ENCODE measurements around the gene LSM3. TPM values are rescaled to one million over a fixed set of nuclear protein-coding genes. Genes with fewer than 3 reads are reported as not detected.

The LSM3 gene
- 1 to 10 TPM; 7.2 to 8.2 TPM for total RNA-seq
- polyA plus RNA-seq, result 10 to 100 TPM; 22.1 to 30.7 TPM

GRCh38 chr3:14178247-14179113 lies at the start of gene LSM3, which contains the start of gene XPC:
Gene LSM3, plus strand, starts transcription at chr3:14178817. Its CDS starts 44 bp downstream, at chr3:14178861.
Gene XPC, minus strand, starts transcription at chr3:14178601. Its CDS starts 33 bp downstream, at chr3:14178568.
- CTCF ChIA-PET (ENCODE audit: partially characterized antibody), result interaction anchor here (0.8 to 3.3 kb wide), 10 partner anchors 26 to 527 kb away, joined by 3 to 21 read pairs (median 4); partner anchors contain the start of genes CHCHD4, TMEM43 and WNT7A
- POLR2A ChIA-PET (ENCODE audit: partially characterized antibody), result interaction anchor here (0.7 to 9.8 kb wide), 32 partner anchors 10 to 1516 kb away, joined by 3 to 270 read pairs (median 6); partner anchors contain the start of genes CCDC174, CHCHD4, HDAC11 and MRPS25
- H3K36me3 ChIP-seq (ENCODE audit: insufficient read depth, low read length), result peaks cover 19% of the 10 kb centered on the region
- peaks cover 57% of the 10 kb centered on the region for H3K4me1 ChIP-seq (ENCODE audit: insufficient read depth, low read length)
- peak within 1 kb of the TSS; percentile 93 to 100 (median 99) for H3K27ac Mint-ChIP-seq
- H3K9me3 ChIP-seq (ENCODE audit: control insufficient read depth in 1 of 2, low read length in 2 of 2), result no peaks in the 10 kb centered on the region
- H3K27me3 ChIP-seq (ENCODE audit: insufficient read depth, low read length), result no peaks in the 10 kb centered on the region
- H3K4me1 Mint-ChIP-seq, result peaks cover 55 to 81% (median 63%) of the 10 kb centered on the region in 4 donors
- H3K27me3 Mint-ChIP-seq, result no peaks in the 10 kb centered on the region
- H3K9me3 Mint-ChIP-seq, result peaks cover 0 to 6% (median 0%) of the 10 kb centered on the region in 8 donors
- intact Hi-C loops (cut with micrococcal nuclease), result loop anchor here (1.0 to 5.0 kb wide), 11 partner anchors 18 to 1338 kb away; partner anchors contain the start of genes CCDC174, CHCHD4, HDAC11 and MRPS25
- peak; percentile 97 to 100 (median 99) for DNase-seq
- peak within 1 kb of the TSS; percentile 78 to 81 for H3K4me3 ChIP-seq (ENCODE audit: low read length in 2 of 2)
- peaks cover 16 to 42% of the 10 kb centered on the region in 2 donors for H3K36me3 Mint-ChIP-seq
- peak within 1 kb of the TSS; percentile 97 for H3K27ac ChIP-seq (ENCODE audit: low read depth, low read length)
- peak within 1 kb of the TSS; percentile 92 to 99 (median 97) for H3K4me3 Mint-ChIP-seq

- H3K4me3 ChIP-seq (ENCODE audit: low read length in 2 of 2), result no peak overlapping the region
- H3K36me3 Mint-ChIP-seq, result peaks cover 39 to 72% of the 10 kb centered on the region in 2 donors
- H3K4me1 Mint-ChIP-seq, result peaks cover 28 to 48% (median 33%) of the 10 kb centered on the region in 4 donors
- H3K9me3 Mint-ChIP-seq, result no peaks in the 10 kb centered on the region
- no peak overlapping the region for H3K27ac ChIP-seq (ENCODE audit: low read depth, low read length)
- H3K4me3 Mint-ChIP-seq, result no peak overlapping the region
- no peaks in the 10 kb centered on the region for H3K9me3 ChIP-seq (ENCODE audit: control insufficient read depth in 1 of 2, low read length in 2 of 2)
- POLR2A ChIA-PET (ENCODE audit: partially characterized antibody), result interaction anchor here (11.8 to 14.1 kb wide), 2 partner anchors 17 to 46 kb away, joined by 270 to 342 read pairs; partner anchors contain the start of genes LSM3 and XPC
- peaks cover 67% of the 10 kb centered on the region for H3K36me3 ChIP-seq (ENCODE audit: insufficient read depth, low read length)
- intact Hi-C loops (cut with micrococcal nuclease), result loop anchor here (10.0 kb wide), 1 partner anchor 474 kb away; no protein-coding TSS in a partner anchor
- CTCF ChIA-PET (ENCODE audit: partially characterized antibody), result no interaction called here
- H3K4me1 ChIP-seq (ENCODE audit: insufficient read depth, low read length), result peaks cover 26% of the 10 kb centered on the region
- H3K27ac Mint-ChIP-seq, result peak overlapping the region in 1 of 7 donors; percentile 24
- no peak for DNase-seq
- no peaks in the 10 kb centered on the region for H3K27me3 Mint-ChIP-seq
- no peaks in the 10 kb centered on the region for H3K27me3 ChIP-seq (ENCODE audit: insufficient read depth, low read length)
Observed at GRCh38 chr3:14129296-14129695, 49.3 kb upstream of the LSM3 start.

DNA sequence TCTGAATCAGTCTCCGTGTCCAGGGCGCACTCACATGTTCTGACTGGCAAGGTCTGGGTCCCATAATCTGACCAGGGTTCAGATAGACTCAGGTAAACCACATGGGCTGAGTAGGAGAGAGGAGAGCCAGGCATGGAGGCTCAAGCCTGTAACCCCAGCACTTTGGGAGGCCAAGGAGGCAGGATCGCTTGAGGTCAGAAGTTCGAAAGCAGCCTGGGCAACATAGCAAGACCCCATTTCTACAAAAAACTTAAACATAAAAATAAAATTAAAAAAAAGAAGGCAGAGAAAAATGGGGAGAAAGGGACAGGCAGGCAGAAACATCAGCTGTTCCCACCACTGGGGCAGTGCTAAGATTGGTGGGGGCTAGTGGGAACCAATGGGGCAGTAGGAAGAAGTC lies 48.4 kb upstream of the LSM3 start:
- Mint-ChIP-seq H3K27me3 (no peaks in the 10 kb centered on the region), H3K9me3 (no peaks in the 10 kb centered on the region), H3K4me1 (peaks cover 28 to 43% (median 33%) of the 10 kb centered on the region in 4 donors), H3K4me3 (peak overlapping the region in 1 of 8 donors; percentile 75), H3K27ac (no peak overlapping the region), H3K36me3 (peaks cover 42 to 74% of the 10 kb centered on the region in 2 donors)
- Histone ChIP-seq H3K27me3 (ENCODE audit: insufficient read depth, low read length) (no peaks in the 10 kb centered on the region), H3K9me3 (ENCODE audit: control insufficient read depth in 1 of 2, low read length in 2 of 2) (no peaks in the 10 kb centered on the region), H3K4me3 (ENCODE audit: low read length in 2 of 2) (no peak overlapping the region), H3K27ac (ENCODE audit: low read depth, low read length) (no peak overlapping the region), H3K36me3 (ENCODE audit: insufficient read depth, low read length) (peaks cover 76% of the 10 kb centered on the region), H3K4me1 (ENCODE audit: insufficient read depth, low read length) (peaks cover 26% of the 10 kb centered on the region)
- CTCF ChIA-PET (ENCODE audit: partially characterized antibody), result no interaction called here
- DNase-seq, result no peak
- POLR2A ChIA-PET (ENCODE audit: partially characterized antibody), result interaction anchor here (14.1 kb wide), 1 partner anchor 16 kb away, joined by 342 read pairs; no protein-coding TSS in a partner anchor
- intact Hi-C loops (cut with micrococcal nuclease), result no loop called here

DNA sequence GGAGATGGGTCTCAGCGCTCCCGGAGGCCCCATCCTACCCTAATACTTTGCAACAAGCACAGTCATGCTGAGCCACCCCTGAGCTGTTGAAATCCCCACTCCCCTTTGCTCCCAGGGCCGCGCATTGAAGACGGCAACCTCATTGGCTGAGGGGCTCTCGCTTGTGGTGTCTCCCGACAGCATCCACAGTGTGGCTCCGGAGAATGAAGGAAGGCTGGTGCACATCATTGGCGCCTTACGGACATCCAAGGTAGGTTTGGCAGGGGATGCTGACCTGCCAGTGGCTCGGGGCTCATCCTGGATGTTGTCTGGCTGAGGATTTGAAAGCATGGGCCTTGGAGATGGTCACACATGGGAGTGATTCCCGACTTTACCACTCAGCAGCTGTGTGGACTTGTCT lies 47.9 kb upstream of the LSM3 start:
- Histone ChIP-seq H3K27ac (ENCODE audit: low read depth, low read length) (no peak overlapping the region), H3K4me1 (ENCODE audit: insufficient read depth, low read length) (peaks cover 24% of the 10 kb centered on the region), H3K9me3 (ENCODE audit: control insufficient read depth in 1 of 2, low read length in 2 of 2) (no peaks in the 10 kb centered on the region), H3K36me3 (ENCODE audit: insufficient read depth, low read length) (peaks cover 81% of the 10 kb centered on the region), H3K27me3 (ENCODE audit: insufficient read depth, low read length) (no peaks in the 10 kb centered on the region), H3K4me3 (ENCODE audit: low read length in 2 of 2) (no peak overlapping the region)
- Mint-ChIP-seq H3K4me3 (no peak overlapping the region), H3K27ac (no peak overlapping the region), H3K4me1 (peaks cover 28 to 42% (median 31%) of the 10 kb centered on the region in 4 donors), H3K36me3 (peaks cover 45 to 76% of the 10 kb centered on the region in 2 donors), H3K27me3 (no peaks in the 10 kb centered on the region), H3K9me3 (no peaks in the 10 kb centered on the region)
- POLR2A ChIA-PET (ENCODE audit: partially characterized antibody), result interaction anchor here (4.2 to 14.1 kb wide), 2 partner anchors 15 to 48 kb away, joined by 17 to 342 read pairs; partner anchors contain the start of genes LSM3 and XPC
- CTCF ChIA-PET (ENCODE audit: partially characterized antibody), result interaction anchor here (2.2 kb wide), 1 partner anchor 13 kb away, joined by 8 read pairs; no protein-coding TSS in a partner anchor
- DNase-seq, result no peak
- intact Hi-C loops (cut with micrococcal nuclease), result no loop called here

DNA sequence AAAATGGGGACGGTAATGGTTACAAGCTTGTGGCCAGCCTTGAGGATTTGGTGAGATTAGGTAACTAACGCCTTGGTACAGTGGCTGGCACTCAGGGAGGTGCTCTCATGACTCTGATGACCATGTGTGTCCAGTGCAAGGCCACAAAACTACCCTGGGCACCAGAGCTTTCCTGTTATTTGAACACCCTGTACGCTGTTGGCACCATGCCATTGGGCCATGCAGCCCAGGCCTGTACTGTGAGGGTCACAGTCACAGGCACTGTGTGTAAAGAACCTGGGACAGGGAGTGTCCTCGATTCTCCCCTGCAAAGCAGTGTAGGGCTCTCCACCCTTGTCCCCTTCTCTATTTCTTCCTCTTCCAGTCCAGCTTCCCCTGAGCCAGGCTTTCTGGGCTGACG lies 47.5 kb upstream of the LSM3 start:
- Mint-ChIP-seq H3K27me3 (no peaks in the 10 kb centered on the region), H3K36me3 (peaks cover 49 to 77% of the 10 kb centered on the region in 2 donors), H3K9me3 (no peaks in the 10 kb centered on the region), H3K4me3 (no peak overlapping the region), H3K4me1 (peaks cover 25 to 42% (median 27%) of the 10 kb centered on the region in 4 donors), H3K27ac (peak overlapping the region in 4 of 7 donors; percentile 8 to 76 (median 56))
- CTCF ChIA-PET (ENCODE audit: partially characterized antibody), result interaction anchor here (2.2 kb wide), 1 partner anchor 13 kb away, joined by 8 read pairs; no protein-coding TSS in a partner anchor
- H3K9me3 ChIP-seq (ENCODE audit: control insufficient read depth in 1 of 2, low read length in 2 of 2), result no peaks in the 10 kb centered on the region
- H3K27ac ChIP-seq (ENCODE audit: low read depth, low read length), result no peak overlapping the region
- intact Hi-C loops (cut with micrococcal nuclease), result no loop called here
- H3K4me3 ChIP-seq (ENCODE audit: low read length in 2 of 2), result no peak overlapping the region
- peaks cover 20% of the 10 kb centered on the region for H3K4me1 ChIP-seq (ENCODE audit: insufficient read depth, low read length)
- no peaks in the 10 kb centered on the region for H3K27me3 ChIP-seq (ENCODE audit: insufficient read depth, low read length)
- peaks cover 85% of the 10 kb centered on the region for H3K36me3 ChIP-seq (ENCODE audit: insufficient read depth, low read length)
- no peak for DNase-seq
- POLR2A ChIA-PET (ENCODE audit: partially characterized antibody), result interaction anchor here (4.2 to 14.1 kb wide), 2 partner anchors 15 to 47 kb away, joined by 17 to 342 read pairs; partner anchors contain the start of genes LSM3 and XPC

- Histone ChIP-seq H3K27ac (ENCODE audit: low read depth, low read length) (no peak overlapping the region), H3K36me3 (ENCODE audit: insufficient read depth, low read length) (peaks cover 88% of the 10 kb centered on the region), H3K4me3 (ENCODE audit: low read length in 2 of 2) (no peak overlapping the region), H3K9me3 (ENCODE audit: control insufficient read depth in 1 of 2, low read length in 2 of 2) (no peaks in the 10 kb centered on the region), H3K27me3 (ENCODE audit: insufficient read depth, low read length) (no peaks in the 10 kb centered on the region), H3K4me1 (ENCODE audit: insufficient read depth, low read length) (peaks cover 10% of the 10 kb centered on the region)
- intact Hi-C loops (cut with micrococcal nuclease), result no loop called here
- peaks cover 52 to 79% of the 10 kb centered on the region in 2 donors for H3K36me3 Mint-ChIP-seq
- peaks cover 17 to 34% (median 18%) of the 10 kb centered on the region in 4 donors for H3K4me1 Mint-ChIP-seq
- H3K9me3 Mint-ChIP-seq, result no peaks in the 10 kb centered on the region
- DNase-seq, result no peak
- peak overlapping the region in 4 of 7 donors; percentile 14 to 90 (median 60) for H3K27ac Mint-ChIP-seq
- ChIA-PET CTCF (ENCODE audit: partially characterized antibody) (interaction anchor here (2.2 kb wide), 1 partner anchor 12 kb away, joined by 8 read pairs; no protein-coding TSS in a partner anchor), POLR2A (ENCODE audit: partially characterized antibody) (interaction anchor here (4.2 to 14.1 kb wide), 2 partner anchors 14 to 46 kb away, joined by 17 to 342 read pairs; partner anchors contain the start of genes LSM3 and XPC)
- no peaks in the 10 kb centered on the region for H3K27me3 Mint-ChIP-seq
- no peak overlapping the region for H3K4me3 Mint-ChIP-seq
Observed at GRCh38 chr3:14132120-14132519, 46.5 kb upstream of the LSM3 start.
